Activated T-cell treated with anti-CD3 and anti-CD28 coated beads, Interleukin-2, amount 50 U/mL, for 24 hours (primary cell): ENCODE results near the gene CCAR1.
"Not testable (repeated sequence)": the region's sequence is repeated elsewhere in the genome, so short reads cannot be mapped to it uniquely, and the experiment has no call there.

Experiments used
- DNase-seq: peaks from one replicate; pipeline ENCODE4 v3.0.0-alpha.2; 2020
- H3K27ac Mint-ChIP-seq: 2 replicates; pipeline ENCODE4 v1.8.0; 2020; ENCODE audit warnings: mild to moderate bottlenecking, mixed read lengths
- H3K27me3 Mint-ChIP-seq: 2 replicates; pipeline ENCODE4 v1.8.0; 2020; ENCODE audit warnings: mixed read lengths
- H3K36me3 Mint-ChIP-seq: 2 replicates; pipeline ENCODE4 v1.8.0; 2020; ENCODE audit warnings: low read depth, mixed read lengths
- H3K4me1 Mint-ChIP-seq: 2 replicates; pipeline ENCODE4 v1.8.0; 2020; ENCODE audit warnings: low read depth, mixed read lengths
- H3K4me3 Mint-ChIP-seq: 2 replicates; pipeline ENCODE4 v1.8.0; 2020; ENCODE audit warnings: mild to moderate bottlenecking, moderate library complexity, mixed read lengths
- H3K9me3 Mint-ChIP-seq: 2 replicates; pipeline ENCODE4 v1.8.0; 2020; ENCODE audit warnings: mixed read lengths

Gene CCAR1

DNA sequence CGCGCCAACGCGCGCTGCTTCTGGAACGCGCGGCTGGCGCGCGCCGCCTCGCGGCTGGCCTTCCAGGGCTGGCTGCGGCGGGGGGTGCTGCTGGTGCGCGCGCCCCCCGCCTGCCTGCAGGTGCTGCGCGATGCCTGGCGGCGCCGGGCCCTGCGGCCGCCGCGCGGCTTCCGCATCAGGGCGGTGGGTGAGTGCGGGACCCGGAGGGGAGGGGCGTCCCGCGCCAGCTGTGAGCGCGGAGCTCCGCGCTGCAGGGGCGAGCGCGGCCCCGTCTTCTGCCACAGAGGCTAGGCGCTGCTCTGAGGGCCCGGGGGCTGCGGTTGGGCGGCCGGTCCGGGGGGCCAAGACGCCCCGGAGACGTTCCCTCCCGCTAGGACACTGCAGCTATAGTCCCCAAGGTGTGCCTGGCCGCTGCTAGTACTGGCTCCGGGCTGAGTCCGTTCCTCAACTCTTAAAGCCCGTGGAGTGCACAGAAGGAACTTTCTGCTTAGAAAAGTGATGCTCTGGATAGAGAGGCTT lies 107.1 kb downstream of the CCAR1 start:
- not testable (repeated sequence) for H3K9me3 Mint-ChIP-seq, H3K27me3 Mint-ChIP-seq, H3K27ac Mint-ChIP-seq, H3K36me3 Mint-ChIP-seq
- peak; percentile 58 for DNase-seq
- peak overlapping the region; percentile 60 for H3K4me3 Mint-ChIP-seq
- H3K4me1 Mint-ChIP-seq = peaks cover 16% of the 10 kb centered on the region

DNA sequence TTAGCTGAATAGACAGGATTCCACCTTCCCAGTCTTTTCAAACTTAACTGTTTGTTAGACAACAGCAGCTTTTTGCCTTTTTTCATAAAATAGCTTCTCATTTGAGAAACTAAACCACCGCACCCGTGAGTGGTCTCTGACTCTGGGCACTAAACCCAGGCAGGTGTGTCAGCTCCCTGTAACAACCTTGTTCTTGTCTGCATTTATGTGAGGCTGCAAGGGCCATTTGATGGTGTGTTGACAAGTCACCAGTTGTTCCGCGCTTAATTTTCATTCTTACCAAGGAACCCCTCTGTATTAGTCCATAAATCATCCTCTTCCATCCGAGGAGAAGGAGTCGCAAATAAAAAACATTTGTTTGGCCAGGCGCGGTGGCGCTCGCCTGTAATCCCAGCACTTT lies 107.8 kb downstream of the CCAR1 start:
- Mint-ChIP-seq H3K27me3 (peaks cover 3% of the 10 kb centered on the region), H3K4me1 (peaks cover 16% of the 10 kb centered on the region), H3K9me3 (no peaks in the 10 kb centered on the region), H3K4me3 (peak overlapping the region; percentile 60), H3K36me3 (no peaks in the 10 kb centered on the region), H3K27ac (no peak overlapping the region)
- no peak for DNase-seq

DNA sequence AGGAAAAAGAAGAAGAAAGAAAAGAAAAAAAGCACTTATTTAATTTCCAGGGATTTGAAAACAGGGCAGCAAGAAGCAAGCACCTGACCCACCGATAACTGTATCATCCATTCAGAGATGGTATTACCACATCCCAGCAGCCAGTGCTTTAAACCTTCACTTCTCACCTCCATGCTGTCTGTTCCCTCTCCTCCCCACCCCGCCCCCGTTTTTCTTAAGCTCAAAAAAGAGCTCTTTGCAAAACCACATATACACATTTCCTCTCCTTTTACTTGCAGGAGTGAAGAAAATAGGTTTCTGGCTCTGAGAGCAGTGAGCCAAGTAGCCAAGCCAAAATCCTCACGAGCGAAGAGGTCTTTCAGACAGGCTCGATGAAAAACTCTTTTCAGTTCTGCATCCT lies 108.5 kb downstream of the CCAR1 start:
- H3K9me3 Mint-ChIP-seq = no peaks in the 10 kb centered on the region
- DNase-seq = no peak
- no peaks in the 10 kb centered on the region for H3K36me3 Mint-ChIP-seq
- H3K4me3 Mint-ChIP-seq = no peak overlapping the region
- no peak overlapping the region for H3K27ac Mint-ChIP-seq
- H3K4me1 Mint-ChIP-seq = peaks cover 16% of the 10 kb centered on the region
- H3K27me3 Mint-ChIP-seq = peaks cover 3% of the 10 kb centered on the region

DNA sequence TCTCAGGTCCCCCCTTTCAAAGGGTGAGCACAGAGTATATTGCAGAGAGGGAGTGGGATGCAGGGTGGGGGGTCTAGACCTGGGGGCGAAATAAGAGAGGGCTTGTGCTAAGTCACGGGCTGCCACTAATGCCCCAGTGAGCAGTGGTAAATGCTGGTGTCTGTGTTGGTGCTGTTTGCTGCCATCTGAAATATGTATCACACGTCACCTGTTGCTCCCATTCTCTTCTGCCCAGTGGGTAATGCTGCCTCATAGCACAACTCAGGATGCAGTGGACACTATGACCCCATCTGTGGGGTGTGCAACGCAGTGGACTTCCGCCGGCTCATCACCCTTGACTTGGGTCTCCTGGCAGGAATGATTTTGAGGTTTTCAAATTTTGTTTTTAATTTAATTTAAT lies 108.9 kb downstream of the CCAR1 start:
- no peak for DNase-seq
- H3K4me1 Mint-ChIP-seq = peaks cover 16% of the 10 kb centered on the region
- H3K4me3 Mint-ChIP-seq = no peak overlapping the region
- no peak overlapping the region for H3K27ac Mint-ChIP-seq
- H3K36me3 Mint-ChIP-seq = no peaks in the 10 kb centered on the region
- peaks cover 3% of the 10 kb centered on the region for H3K27me3 Mint-ChIP-seq
- H3K9me3 Mint-ChIP-seq = no peaks in the 10 kb centered on the region

DNA sequence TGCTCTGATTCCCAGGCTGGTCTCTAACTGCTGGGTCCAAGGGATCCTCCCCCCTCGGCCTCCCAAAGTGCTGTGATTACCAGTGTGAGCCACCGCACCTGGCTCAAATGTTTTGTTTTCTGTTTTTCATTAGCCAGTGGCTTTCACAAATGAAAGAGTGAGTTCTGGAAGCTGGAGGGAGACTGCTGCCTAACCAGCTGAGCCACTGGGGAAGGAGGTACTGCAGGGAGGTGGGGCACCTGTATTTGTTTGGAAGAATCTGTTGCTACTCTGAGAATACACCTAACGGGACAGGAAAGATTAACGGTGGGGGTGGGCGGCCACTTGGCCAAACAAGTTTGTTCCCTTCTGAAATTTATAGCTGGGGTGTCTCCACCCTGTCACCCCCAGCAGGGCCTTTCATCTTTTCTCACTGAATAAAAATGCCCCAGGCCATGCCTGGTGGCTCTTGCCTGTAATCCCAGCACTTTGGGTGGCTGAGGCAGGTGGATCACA lies 111.0 kb downstream of the CCAR1 start:
- H3K4me3 Mint-ChIP-seq = no peak overlapping the region
- H3K9me3 Mint-ChIP-seq = no peaks in the 10 kb centered on the region
- peaks cover 3% of the 10 kb centered on the region for H3K27me3 Mint-ChIP-seq
- H3K4me1 Mint-ChIP-seq = peaks cover 11% of the 10 kb centered on the region
- H3K27ac Mint-ChIP-seq = no peak overlapping the region
- DNase-seq = no peak
- H3K36me3 Mint-ChIP-seq = no peaks in the 10 kb centered on the region

DNA sequence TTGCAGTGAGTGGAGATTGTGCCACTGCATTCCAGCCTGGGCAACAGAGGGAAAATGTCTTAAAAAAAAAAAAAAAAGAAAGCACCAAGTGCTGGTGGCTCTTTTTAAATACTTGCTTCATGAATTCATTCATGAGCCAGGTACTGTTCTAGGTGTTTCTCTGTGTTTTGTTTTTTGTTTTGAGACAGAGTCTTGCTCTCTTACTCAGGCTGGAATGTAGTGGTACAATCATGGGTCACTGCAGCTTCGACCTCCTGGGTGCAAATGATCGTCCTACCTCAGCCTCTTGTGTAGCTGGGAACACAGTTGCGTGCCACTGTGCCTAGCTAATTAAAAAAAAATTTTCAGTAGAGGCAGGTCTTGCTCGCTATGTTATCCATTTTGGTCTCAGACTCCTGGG lies 111.6 kb downstream of the CCAR1 start:
- Mint-ChIP-seq H3K36me3 (no peaks in the 10 kb centered on the region), H3K4me1 (peaks cover 10% of the 10 kb centered on the region), H3K27me3 (peaks cover 3% of the 10 kb centered on the region), H3K9me3 (no peaks in the 10 kb centered on the region), H3K4me3 (no peak overlapping the region), H3K27ac (no peak overlapping the region)
- DNase-seq = no peak

DNA sequence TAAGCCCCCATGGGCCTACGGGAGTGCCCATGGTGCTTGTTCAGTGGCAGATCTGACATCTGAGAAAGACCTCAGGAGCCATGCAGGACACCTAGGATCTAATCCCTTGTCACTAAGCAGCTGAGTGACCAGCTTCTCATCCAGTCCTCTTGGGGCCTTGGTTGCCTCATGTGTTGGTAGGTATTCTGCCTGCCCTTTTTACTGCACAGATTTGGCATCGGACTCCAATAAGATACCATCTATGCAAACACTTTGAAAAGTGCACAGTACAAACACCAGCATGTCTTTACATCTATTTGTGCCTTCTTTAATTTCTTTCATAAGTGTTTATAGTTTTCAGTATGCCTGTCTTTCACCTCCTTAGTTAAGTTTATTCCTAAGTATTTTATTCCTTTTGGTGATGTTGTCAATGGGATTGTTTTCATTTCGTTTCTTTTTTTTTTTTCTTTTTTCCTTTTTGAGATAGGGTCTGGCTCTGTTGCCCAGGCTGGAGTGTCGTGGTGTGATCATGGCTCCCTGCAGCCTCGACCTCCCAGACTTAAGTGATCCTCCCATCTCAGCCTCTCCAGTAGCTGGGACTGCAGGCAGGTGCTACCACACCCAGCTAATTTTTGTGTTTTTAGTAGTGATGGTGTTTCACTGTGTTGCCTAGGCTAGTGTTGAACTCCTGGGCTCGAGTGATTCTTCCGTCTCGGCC lies 116.7 kb downstream of the CCAR1 start:
- Mint-ChIP-seq H3K36me3 (no peaks in the 10 kb centered on the region), H3K9me3 (no peaks in the 10 kb centered on the region), H3K4me1 (no peaks in the 10 kb centered on the region), H3K4me3 (no peak overlapping the region), H3K27me3 (no peaks in the 10 kb centered on the region), H3K27ac (no peak overlapping the region)
- DNase-seq = no peak

GRCh38 chr10:68840650-68841049 lies 119.6 kb downstream of the CCAR1 start:
- not testable (repeated sequence) for H3K36me3 Mint-ChIP-seq, H3K9me3 Mint-ChIP-seq, H3K27ac Mint-ChIP-seq, H3K4me1 Mint-ChIP-seq, H3K4me3 Mint-ChIP-seq, DNase-seq, H3K27me3 Mint-ChIP-seq
